ENCODE data around the gene DESI2.
"Not testable (repeated sequence)": the region's sequence is repeated elsewhere in the genome, so short reads cannot be mapped to it uniquely, and the experiment has no call there.

The DESI2 gene

GRCh38 chr1:244709076-244709475, 56.1 kb downstream of the DESI2 start:
- no peak for DNase-seq

DNA sequence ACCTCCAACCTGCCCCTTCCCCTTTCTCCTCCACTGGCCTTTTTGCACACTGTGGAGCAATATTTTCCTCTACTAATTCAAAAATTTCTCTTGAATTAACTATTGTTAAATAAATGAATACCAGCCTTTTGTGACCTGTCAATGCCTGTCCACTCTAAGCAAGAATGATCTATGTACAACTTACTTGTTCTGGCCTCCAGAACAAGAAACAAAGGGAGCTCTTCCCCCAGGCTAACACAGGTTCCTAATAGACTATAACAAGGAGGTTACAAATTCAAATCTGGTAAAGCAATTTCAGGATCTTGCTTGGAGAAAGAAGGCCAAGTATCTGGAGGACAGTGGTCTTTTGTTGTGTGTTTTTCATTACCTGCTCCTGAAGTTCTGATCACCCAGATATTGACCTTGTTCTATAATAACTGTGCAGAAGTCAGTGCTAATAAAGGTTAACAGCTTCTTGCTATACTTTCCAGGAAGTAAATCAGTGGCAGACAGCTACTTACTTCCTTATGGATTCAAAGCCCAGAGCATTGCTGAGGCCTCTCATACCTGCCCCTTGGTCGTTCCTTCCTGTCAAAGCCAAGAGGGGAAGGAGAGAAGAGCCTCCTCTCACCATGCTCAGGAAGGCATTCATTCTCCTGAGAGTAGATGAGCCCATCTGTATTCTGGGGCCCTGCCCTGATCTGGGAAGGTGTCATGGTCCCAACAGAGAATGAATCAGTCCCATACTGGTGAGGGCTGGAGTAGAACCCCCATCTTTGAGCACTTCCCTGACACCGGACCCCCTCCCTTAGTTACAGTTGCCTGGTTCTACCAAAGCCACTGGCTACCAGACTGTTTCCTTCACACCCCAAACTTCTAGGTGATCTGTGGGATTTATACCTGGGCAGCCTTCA, 56.8 kb downstream of the DESI2 start:
- DNase-seq = no peak

DNA sequence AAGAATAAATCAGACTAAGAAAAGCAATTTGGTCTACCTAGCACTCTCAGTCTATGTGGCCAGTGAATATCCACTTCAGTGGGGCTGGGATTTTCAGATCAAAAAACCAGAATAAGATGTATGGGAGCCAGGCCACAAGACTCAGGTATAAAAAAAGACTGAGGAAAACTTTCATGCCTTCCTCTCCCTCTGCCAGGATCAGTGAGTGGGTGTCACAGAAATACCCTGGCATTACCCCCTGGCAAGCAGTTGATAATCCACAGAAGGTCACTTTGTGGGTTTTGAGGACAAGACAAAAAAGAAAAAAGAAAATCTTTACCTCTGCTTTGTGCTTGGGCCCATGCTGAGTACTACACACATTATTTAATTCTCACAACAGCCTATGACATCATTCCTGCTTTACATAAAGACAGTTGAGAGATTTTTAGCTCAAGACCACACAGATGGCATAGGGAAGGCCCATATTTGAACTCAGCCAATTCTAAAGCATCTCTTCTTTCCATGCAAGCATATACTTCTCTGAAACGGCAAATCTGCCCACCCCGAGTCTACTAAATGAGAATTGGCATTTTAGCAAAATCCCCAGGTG, 57.6 kb downstream of the DESI2 start:
- DNase-seq = no peak

GRCh38 chr1:244712669-244713068, 59.7 kb downstream of the DESI2 start:
- DNase-seq = no peak

DNA sequence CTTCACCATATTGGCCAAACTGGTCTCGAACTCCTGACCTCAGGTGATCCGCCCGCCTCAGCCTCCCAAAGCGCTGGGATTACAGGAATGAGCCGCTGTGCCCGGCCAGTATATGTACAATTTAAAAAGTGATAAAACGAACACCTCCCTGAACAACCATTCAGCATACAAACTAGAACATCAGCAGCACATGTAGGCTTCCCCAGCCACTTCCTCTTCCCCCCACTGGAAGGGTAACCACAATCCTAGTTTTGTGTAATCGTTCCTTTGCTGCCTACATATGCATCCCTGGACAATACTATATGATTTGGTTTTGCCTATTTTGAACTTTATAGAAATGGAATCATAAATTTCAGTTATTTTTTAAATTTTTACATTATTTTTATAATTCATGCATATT, 60.4 kb downstream of the DESI2 start:
- no peak for DNase-seq

DNA sequence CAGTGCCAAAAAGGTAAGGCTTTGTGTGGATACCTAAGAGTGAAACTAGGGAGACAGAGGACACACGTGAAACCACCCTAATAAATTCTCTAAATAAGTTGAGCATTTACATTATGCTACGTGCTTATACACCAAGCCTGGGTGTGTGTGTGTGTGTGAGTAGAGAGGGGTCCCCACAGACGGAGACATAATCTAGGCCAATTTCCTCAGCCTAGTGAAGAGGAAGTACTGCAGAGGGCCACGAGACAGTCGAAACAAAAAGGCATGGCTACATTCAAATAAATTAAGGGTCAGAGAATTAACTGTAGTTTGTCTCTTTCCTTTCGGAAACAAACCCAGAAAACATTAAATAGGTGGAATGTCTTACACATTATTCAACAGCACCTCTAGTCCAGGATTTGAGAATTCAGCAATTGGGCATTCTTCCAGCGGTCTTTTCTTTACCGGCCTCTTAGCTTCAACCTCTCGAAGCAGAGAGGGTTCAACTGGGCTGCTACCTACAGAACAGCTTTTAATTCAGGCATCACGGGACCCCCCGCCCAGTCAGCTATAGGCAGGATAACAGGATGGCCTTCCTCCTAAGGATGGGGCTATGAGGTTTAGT, 75.0 kb downstream of the DESI2 start:
- DNase-seq = no peak

- peak; percentile 36 for DNase-seq
Observed at GRCh38 chr1:244730153-244730933, 77.4 kb downstream of the DESI2 start.

DNA sequence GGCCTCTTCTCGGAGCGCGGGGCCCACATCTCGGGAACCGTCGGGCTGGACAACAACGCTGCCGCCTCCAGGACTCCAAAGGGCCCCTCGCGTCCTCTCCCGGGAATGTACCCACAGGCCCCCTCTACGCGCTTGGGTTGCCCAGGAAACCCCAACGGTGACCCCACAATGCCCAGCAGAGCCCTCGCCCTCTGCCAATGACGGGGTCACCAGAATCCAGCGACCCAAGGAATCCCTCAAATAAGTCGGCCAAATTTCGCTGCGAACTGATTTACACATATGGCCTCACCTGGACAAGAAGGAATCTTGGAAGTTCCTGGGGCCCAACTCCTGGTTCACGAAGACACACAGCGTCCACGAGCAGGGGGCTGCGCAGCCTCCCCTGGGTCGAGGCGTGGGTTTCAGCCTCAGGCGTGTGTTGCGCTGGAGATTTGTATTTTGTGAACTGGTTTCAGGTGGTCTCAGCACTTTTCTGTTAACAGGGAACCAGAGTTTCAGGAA, 78.1 kb downstream of the DESI2 start:
- DNase-seq = no peak

DNA sequence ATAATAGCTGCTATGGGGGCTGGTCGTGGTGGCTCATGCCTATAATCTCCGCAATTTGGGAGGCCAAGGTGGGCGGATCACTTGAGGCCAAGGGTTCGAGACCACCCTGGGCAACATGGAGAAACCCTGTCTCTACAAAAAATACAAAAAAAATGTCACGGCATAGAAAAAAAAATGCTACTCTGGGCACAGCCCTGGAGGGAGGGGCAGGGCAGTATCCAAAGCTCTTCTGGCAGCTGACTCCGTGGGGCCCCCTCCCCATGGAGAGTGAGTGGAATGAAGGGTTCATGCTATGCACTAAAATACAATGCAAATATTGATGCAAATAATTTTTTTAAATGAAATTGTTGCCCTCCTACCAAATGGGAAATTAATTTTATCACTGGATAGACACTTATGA, 78.7 kb downstream of the DESI2 start:
- DNase-seq = no peak

- DNase-seq = no peak
Observed at GRCh38 chr1:244732851-244733450, 80.0 kb downstream of the DESI2 start.

- DNase-seq = no peak
Observed at GRCh38 chr1:244735404-244735803, 82.5 kb downstream of the DESI2 start.

DNA sequence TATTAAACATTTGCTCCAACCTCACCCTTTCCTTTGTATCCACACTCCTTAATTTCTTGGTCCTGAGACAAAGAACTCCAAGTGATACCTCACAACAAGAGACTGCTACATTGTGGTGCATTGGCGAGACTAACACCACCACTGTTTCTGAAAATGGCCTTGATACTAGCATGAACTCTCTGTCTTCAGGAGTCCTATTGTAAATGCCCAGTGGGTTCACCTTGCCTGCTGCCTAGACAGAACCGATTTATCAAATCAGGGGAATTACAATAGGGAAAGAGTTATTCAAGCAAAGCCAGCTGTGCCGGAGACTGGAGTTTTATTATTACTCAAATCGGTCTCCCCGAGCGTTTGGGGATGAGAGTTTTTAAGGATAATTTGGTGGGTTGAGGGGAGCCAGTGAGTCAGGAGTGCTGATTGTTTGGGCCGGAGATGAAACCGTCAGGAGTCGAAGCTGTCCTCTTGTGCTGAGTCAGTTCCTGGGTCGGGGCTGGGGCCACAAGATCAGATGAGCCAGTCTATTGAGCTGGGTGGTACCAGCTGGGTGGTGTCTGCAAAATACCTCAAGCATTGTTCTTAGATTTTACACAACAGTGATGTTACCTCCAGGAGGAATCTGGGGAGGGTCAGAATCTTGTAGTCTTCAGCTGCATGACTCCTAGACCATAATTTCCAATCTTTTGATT, 83.1 kb downstream of the DESI2 start:
- DNase-seq = no peak

GRCh38 chr1:244739140-244739539, 86.2 kb downstream of the DESI2 start:
- DNase-seq = not testable (repeated sequence)

- DNase-seq = not testable (repeated sequence)
Observed at GRCh38 chr1:244740027-244740617, 87.2 kb downstream of the DESI2 start.

- no peak for DNase-seq
Observed at GRCh38 chr1:244741692-244742091, 88.8 kb downstream of the DESI2 start.

- no peak for DNase-seq
Observed at GRCh38 chr1:244749230-244750016, 96.5 kb downstream of the DESI2 start.

DNA sequence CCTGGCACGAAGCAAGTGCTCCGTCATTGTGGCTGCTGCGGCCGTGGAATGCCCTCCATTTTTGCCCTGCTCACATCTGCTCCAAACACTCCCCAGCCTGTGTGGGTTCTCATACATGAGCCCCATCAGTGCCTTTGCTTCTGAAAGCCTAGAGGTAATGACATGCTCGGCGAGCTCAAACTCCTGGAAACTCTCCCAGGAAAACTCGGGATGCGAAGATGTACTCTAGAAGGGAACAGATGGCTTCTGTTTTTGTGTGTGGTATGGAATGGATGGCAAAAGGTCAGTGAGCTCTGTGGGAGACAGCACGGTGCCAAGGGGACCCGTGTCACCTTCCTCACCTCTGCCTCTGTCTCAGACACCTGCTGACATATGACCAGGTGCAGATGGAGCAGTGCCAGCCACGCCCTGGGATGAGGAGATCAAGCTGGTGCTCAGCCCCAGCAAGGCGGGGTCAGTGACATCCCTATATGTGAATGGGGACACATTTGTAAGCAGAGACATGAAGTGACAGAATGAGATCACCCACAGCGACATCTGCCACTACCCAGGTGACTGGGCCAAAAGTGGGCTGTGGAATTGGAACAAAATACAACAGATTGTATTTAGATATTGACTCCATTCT, 98.5 kb downstream of the DESI2 start:
- no peak for DNase-seq

GRCh38 chr1:244755673-244756072, 102.7 kb downstream of the DESI2 start:
- DNase-seq = no peak

DNA sequence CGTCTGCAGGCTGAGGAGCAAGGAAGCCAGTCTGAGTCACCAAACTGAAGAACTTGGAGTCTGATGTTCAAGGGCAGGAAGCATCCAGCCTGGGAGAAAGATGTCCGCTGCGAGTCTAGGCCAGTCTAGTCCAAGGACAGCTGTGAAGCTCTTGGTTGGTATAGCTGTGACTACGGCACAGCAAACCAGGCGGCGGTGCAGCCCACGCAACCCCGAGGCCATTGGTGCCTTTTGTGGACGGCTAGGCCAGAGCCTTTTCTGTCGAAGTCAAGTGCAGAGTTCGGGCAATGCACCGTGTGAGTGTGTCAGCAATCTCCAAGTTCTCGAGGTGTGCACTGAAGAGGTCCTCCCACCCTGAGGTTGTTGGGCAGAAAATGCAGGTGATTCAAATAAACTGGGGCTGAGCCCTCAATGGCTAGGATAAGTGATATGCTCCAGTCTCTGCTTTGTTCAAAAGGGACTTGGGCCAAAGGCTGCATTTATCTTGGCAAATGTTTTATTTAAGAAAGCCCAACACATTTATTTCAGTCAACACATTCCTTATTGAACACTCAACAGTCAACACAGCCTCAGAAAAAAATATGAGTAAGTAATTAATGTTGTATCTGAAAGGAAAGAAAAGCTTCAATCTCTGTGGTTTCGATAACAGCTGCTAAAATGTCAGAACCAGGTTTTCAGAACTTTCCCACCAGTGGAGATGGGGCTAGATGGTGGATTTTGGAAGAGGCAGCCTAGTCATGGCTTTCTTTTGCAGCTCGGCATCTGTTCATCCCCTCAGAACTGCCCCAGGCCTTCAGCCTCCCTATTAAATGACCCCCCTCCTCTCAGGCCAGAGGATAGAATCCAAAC, 104.4 kb downstream of the DESI2 start:
- no peak for DNase-seq

All from activated CD4-positive, CD25-positive, alpha-beta regulatory T cell treated with anti-CD3 and anti-CD28 coated beads, Interleukin-2, amount 50 U/mL, for 72 hours (primary cell).